Kidney (tissue), 14 donors: ENCODE measurements around the gene LRRC37A. TPM values are rescaled to one million over a fixed set of nuclear protein-coding genes. Genes with fewer than 3 reads are reported as not detected.
"Not testable (repeated sequence)": the region's sequence is repeated elsewhere in the genome, so short reads cannot be mapped to it uniquely, and the experiment has no call there.

Source experiments
- DNase-seq, 5 donors: peaks; one replicate each; pipeline ENCODE4 v3.0.0-alpha.2; 2013 to 2020
- FAIRE-seq: peaks from 2 replicates; lab custom pipeline; 2012; peaks lifted over from hg19 to GRCh38; lab: Jason Lieb, UNC
- H3K27ac ChIP-seq, 2 donors: one replicate each; pipeline ENCODE4 v1.7.0; 2013; ENCODE audit warnings: low read depth in 2 of 2, low read length in 2 of 2, inconsistent platforms in 1 of 2
- H3K27me3 ChIP-seq: one replicate; pipeline ENCODE4 v1.7.1; 2013; ENCODE audit warnings: low read length, inconsistent platforms; ENCODE audit not compliant: control insufficient read depth, insufficient read depth
- H3K36me3 ChIP-seq, 3 donors: one replicate each; pipeline versions ENCODE4 v1.7.0 to v1.7.1; 2013; ENCODE audit warnings: low read length in 3 of 3, control low read depth in 1 of 3, inconsistent platforms in 1 of 3; ENCODE audit not compliant: insufficient read depth in 3 of 3, control insufficient read depth in 2 of 3
- H3K4me1 ChIP-seq, 3 donors: one replicate each; pipeline versions ENCODE4 v1.7.0 to v1.7.1; 2013; ENCODE audit warnings: low read length in 3 of 3, inconsistent platforms in 1 of 3, low read depth in 1 of 3; ENCODE audit not compliant: control insufficient read depth in 2 of 3, insufficient read depth in 2 of 3
- H3K4me3 ChIP-seq, 3 donors: one replicate each; pipeline versions ENCODE4 v1.7.0 to v1.8.1; 2013; ENCODE audit warnings: low read length in 3 of 3, control low read depth in 1 of 3, inconsistent platforms in 1 of 3
- H3K9ac ChIP-seq, 3 donors: one replicate each; pipeline versions ENCODE4 v1.7.0 to v1.7.1; 2013; ENCODE audit warnings: low read length in 3 of 3, control low read depth in 1 of 3, inconsistent platforms in 1 of 3
- H3K9me3 ChIP-seq, 3 donors: one replicate each; pipeline versions ENCODE4 v1.7.0 to v1.7.1; 2013; ENCODE audit warnings: low read length in 3 of 3, control low read depth in 1 of 3, inconsistent platforms in 1 of 3; ENCODE audit not compliant: control insufficient read depth in 2 of 3, insufficient read depth in 1 of 3
- CTCF ChIP-seq: IDR thresholded peaks from 3 replicates; pipeline ENCODE4 v1.5.1; 2012; ENCODE audit warnings: mild to moderate bottlenecking, moderate library complexity, borderline replicate concordance; ENCODE audit not compliant: insufficient read depth; ENCODE audit errors: extremely low read depth
- intact Hi-C: fragments of 100-400 bp; cut with DNase I; formaldehyde crosslinking; loops from one replicate; pipeline ENCODE4 v1.11.1; 2022
- polyA plus RNA-seq: library from polyadenylated mRNA; stranded (reverse); fragments of 350-450 nt; fragmentation: Illumina TruSeq; extraction: RNeasy Lipid Tissue Mini Kit (QIAGEN cat#74804); gene quantifications from one replicate; pipeline ENCODE4 v1.2.3, GENCODE V29; 2014; ENCODE audit warnings: low read depth, low replicate concordance; ENCODE audit not compliant: insufficient read depth
- total RNA-seq: library from RNA; stranded (reverse); fragmentation: NEBNext Ultra II Directional; extraction: Animal tissue kit (Norgen Biotek cat#: 25700); gene quantifications from one replicate; pipeline ENCODE4 v1.2.1, GENCODE V29; 2021
- donor health status: control.
- donor health status: control.
- donor health status: control.
- donor health status: control.
- donor health status: control.
- donor health status: DM: yes; HTN: yes; CAD: no.
- donor health status: Normal renal cell carcinoma (clear cell type).

Gene LRRC37A
- total and polyA plus RNA-seq, 2 donors from 2014 or later = 0.52 to 3.1 TPM

- not testable (repeated sequence) for FAIRE-seq
Observed at GRCh38 chr17:46259845-46260661, 34.9 kb upstream of the LRRC37A start.

GRCh38 chr17:46262271-46262670 is 32.7 kb upstream of the LRRC37A start:
- TF ChIP-seq CTCF = no peak
- Histone ChIP-seq H3K27ac (no peak overlapping the region), H3K27me3 (no peaks in the 10 kb centered on the region), H3K9ac (no peak overlapping the region), H3K36me3 (no peaks in the 10 kb centered on the region), H3K9me3 (no peaks in the 10 kb centered on the region), H3K4me1 (peaks cover 0 to 3% (median 0%) of the 10 kb centered on the region in 3 donors), H3K4me3 (no peak overlapping the region)
- DNase-seq = no peak
- no peak for FAIRE-seq
- intact Hi-C loops = no loop called here

More at GRCh38 chr17:46259845-46260661, 34.9 kb upstream of the LRRC37A start:
- H3K36me3 ChIP-seq, H3K9me3 ChIP-seq, H3K27me3 ChIP-seq, intact Hi-C loops, H3K4me1 ChIP-seq, H3K27ac ChIP-seq, H3K9ac ChIP-seq: not testable (repeated sequence)
- peak overlapping the region in 2 of 3 donors; percentile 38 to 46 for H3K4me3 ChIP-seq
- DNase-seq = peak in 1 of 5 donors; percentile 10
- TF ChIP-seq CTCF = peak; percentile 31

GRCh38 chr17:46264456-46265198 is 30.3 kb upstream of the LRRC37A start:
- Histone ChIP-seq H3K27ac (no peak overlapping the region), H3K4me1 (peaks cover 0 to 3% (median 0%) of the 10 kb centered on the region in 3 donors), H3K27me3 (no peaks in the 10 kb centered on the region), H3K4me3 (no peak overlapping the region), H3K9me3 (no peaks in the 10 kb centered on the region), H3K36me3 (no peaks in the 10 kb centered on the region), H3K9ac (no peak overlapping the region)
- TF ChIP-seq CTCF = no peak
- intact Hi-C loops = no loop called here
- DNase-seq (no peak), FAIRE-seq (no peak)

DNA sequence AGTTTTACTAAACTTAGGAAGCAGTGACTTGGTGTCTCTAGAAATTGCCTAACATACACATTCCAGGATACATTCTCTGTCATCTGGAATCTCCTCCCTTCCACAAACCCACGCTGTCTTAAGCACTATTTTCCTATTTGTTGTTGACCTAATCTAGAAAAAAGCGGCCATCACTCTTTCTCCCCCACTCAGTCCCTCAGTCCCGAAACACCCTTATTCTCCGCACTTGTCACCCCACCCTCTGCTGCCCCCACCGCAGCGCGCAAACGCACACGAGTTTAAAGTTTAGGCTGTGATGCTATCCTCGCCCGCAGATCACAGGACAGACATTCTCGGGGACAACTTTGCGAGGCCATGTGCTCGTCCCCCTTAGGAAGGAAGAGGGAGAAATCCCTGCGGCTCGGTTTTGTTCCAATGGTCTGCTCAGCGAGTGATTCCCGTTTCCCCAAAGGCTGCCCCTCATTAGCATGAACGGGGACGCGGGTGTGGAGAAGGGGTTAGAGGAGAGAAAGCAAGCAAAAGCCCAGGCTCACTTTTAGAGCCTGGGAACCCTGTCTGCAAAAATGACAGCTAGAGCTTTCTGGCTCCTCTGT is 28.8 kb upstream of the LRRC37A start:
- DNase-seq = peak in 2 of 5 donors; percentile 20 to 56
- intact Hi-C loops, H3K9me3 ChIP-seq, FAIRE-seq, H3K36me3 ChIP-seq, H3K4me1 ChIP-seq, H3K27me3 ChIP-seq: not testable (repeated sequence)
- Histone ChIP-seq H3K27ac (peak overlapping the region; percentile 65 to 80), H3K9ac (peak overlapping the region in 2 of 3 donors; percentile 80 to 83), H3K4me3 (peak overlapping the region; percentile 8 to 65 (median 63))
